NCI-H1048 (cell line): ENCODE results near the gene RPL22L1.
"Not testable (repeated sequence)": the region's sequence is repeated elsewhere in the genome, so short reads cannot be mapped to it uniquely, and the experiment has no call there.

ENCODE experiments used
- DNase-seq: peaks from one replicate; lab custom pipeline; 2025; lab: John Stamatoyannopoulos, UW

The RPL22L1 gene

GRCh38 chr3:170869645-170870593 is at the start of gene RPL22L1:
Gene RPL22L1, minus strand, starts transcription at chr3:170870195. Its CDS starts 28 bp downstream, at chr3:170870167.
- no peak for DNase-seq

DNA sequence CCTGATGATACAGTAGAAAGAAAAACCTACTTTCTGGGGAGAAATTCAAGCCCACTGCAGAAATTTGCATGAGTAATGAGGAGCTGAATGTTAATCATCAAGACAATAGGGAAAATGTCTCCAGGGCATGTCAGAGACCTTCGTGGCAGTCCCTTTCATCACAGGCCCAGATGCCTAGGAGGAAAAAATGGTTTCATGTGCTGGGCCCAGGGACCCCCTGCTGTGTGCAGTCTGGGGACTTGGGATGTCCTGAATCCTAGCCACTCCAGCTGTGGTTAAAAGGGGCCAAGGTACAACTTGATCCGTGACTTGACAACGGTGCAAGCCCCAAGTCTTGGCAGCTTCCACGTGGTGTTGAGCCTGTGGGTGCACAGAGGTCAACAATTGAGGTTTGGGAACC is 48.7 kb upstream of the RPL22L1 start:
- no peak for DNase-seq

DNA sequence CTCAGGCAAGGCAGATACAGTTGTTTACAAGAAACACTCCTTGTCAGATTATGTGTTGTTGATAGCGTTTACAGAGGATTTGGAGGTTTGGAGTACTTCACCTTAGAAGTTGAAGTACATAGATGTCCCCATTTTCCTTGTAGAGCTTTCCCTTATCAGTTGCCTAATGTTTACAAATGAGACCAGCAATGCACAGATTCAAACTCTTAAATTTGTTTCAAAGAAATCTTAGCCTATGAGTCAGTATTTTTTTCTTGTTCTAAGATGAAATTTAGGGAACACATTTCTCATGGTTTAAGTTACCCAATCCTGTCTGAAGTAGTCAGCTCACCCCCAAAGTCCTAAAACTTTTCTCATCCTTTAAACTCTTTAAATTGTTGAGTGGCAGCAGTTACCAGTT is 44.7 kb upstream of the RPL22L1 start:
- DNase-seq: no peak

GRCh38 chr3:170914212-170914611 is 44.2 kb upstream of the RPL22L1 start:
- no peak for DNase-seq

GRCh38 chr3:170911051-170911450 is 41.1 kb upstream of the RPL22L1 start:
- no peak for DNase-seq

DNA sequence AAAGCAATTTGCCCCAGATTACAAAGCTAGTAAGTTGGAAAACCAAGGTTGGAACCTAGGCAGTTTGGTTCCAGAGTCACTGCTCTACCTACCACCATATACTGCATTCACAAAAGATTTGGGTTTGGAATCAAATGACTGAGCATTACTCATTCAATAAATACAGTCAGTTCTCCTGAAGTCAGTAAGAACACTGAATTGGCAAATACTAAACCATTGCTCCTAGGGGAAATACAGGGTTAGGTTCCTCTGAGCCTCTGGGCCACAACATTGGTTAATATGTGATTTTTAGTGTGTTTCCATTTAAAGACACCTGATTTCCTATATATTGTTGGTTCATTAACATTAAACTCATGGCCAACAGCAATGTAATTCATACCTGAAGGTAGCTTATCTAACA is 40.5 kb upstream of the RPL22L1 start:
- no peak for DNase-seq

GRCh38 chr3:170909129-170909903 is 39.3 kb upstream of the RPL22L1 start:
- DNase-seq: no peak

GRCh38 chr3:170908235-170909116 is 38.5 kb upstream of the RPL22L1 start, which contains the start of gene EIF5A2:
Gene EIF5A2, minus strand, starts transcription at chr3:170908637. Its CDS starts 831 bp downstream, at chr3:170907806.
- DNase-seq: peak; percentile 98

GRCh38 chr3:170907637-170908234 is 37.7 kb upstream of the RPL22L1 start:
- no peak for DNase-seq

GRCh38 chr3:170905862-170906261 is 35.9 kb upstream of the RPL22L1 start:
- no peak for DNase-seq

DNA sequence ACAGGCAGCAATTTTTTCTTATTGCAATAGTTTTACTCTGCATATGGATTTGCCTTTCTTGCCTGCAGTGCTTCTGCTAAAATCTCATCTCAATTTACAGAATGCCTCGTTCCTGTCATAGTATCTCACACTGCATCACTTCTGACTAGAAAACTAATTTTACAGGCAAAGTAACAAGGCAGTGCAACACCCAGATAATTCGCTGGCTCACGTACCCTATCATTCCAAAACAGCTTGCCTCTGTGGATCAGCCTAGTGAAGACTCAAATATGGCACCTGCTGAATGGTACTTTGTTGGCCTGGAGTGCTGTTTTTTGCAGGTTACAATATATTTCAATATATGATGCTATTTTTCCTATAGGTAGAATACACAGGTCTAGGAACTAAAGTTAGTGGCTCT is 33.1 kb upstream of the RPL22L1 start:
- DNase-seq: no peak

- DNase-seq: no peak
Measured at GRCh38 chr3:170899455-170899854, 29.5 kb upstream of the RPL22L1 start.

- DNase-seq: no peak
Measured at GRCh38 chr3:170897978-170898377, 28.0 kb upstream of the RPL22L1 start.

- not testable (repeated sequence) for DNase-seq
Measured at GRCh38 chr3:170897199-170897598, 27.2 kb upstream of the RPL22L1 start.

- DNase-seq: no peak
Measured at GRCh38 chr3:170896781-170897180, 26.8 kb upstream of the RPL22L1 start.

GRCh38 chr3:170896333-170896732 is 26.3 kb upstream of the RPL22L1 start:
- not testable (repeated sequence) for DNase-seq

DNA sequence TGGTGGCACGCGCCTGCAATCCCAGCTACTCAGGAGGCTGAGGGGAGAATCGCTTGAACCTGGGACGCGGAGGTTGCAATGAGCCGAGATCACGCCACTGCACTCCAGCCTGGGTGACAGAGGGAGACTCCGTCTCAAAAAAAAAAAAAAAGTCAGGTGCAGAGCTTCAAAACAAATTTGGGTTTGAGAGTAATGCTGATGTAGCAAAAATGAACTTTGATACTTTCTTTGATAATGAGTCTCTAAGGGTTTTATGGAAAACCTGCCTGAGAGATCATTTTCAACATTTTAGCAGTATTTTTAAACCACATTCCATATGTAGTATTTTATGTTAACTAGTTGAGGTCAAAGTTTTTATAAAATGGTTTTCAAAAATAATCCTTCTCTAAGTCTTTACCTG is 23.9 kb upstream of the RPL22L1 start:
- DNase-seq: no peak

DNA sequence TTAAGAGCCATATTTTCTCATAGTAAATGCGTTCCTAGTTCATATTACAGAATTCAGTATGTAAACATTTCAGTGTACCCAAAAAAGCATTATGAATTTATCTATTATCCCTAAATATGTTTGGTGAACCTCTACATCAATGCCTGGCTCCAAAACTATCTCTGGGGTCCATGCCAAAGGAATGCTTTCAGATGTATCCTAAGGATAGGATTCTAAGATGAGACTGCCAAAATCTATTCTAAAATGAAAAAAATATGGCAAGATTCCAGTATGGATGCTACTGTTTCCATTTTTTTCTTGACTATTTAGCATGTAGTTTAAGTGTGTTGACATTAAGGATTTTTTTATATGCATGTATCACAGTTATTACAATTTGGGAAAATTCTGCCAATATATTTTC is 19.6 kb upstream of the RPL22L1 start:
- DNase-seq: no peak

GRCh38 chr3:170889132-170889531 is 19.1 kb upstream of the RPL22L1 start:
- no peak for DNase-seq

- DNase-seq: not testable (repeated sequence)
Measured at GRCh38 chr3:170884109-170884930, 14.3 kb upstream of the RPL22L1 start.
